Muscle of leg (tissue), 11 donors: ENCODE measurements around the gene PRTN3. TPM values are rescaled to one million over a fixed set of nuclear protein-coding genes. Genes with fewer than 3 reads are reported as not detected.
"Not testable (repeated sequence)": the region's sequence is repeated elsewhere in the genome, so short reads cannot be mapped to it uniquely, and the experiment has no call there.

Experiments used
- DNase-seq: peaks from one replicate; pipeline ENCODE4 v3.0.0; 2013
- H3K27ac ChIP-seq: one replicate; pipeline ENCODE4 v1.5.1; 2013; ENCODE audit warnings: mild to moderate bottlenecking, low read length, control low read depth
- H3K27me3 ChIP-seq: one replicate; pipeline ENCODE4 v1.6.1; 2013; ENCODE audit warnings: low read length; ENCODE audit not compliant: control insufficient read depth, insufficient read depth
- H3K36me3 ChIP-seq: one replicate; pipeline ENCODE4 v1.6.1; 2013; ENCODE audit warnings: low read length; ENCODE audit not compliant: control insufficient read depth, insufficient read depth
- H3K4me1 ChIP-seq: one replicate; pipeline ENCODE4 v1.6.1; 2013; ENCODE audit warnings: low read length; ENCODE audit not compliant: control insufficient read depth, insufficient read depth
- H3K4me3 ChIP-seq: one replicate; pipeline ENCODE4 v1.5.1; 2013; ENCODE audit warnings: low read length, control low read depth
- H3K9me3 ChIP-seq: replicated peaks from 2 replicates; pipeline ENCODE4 v1.6.1; 2013; ENCODE audit warnings: low read depth, low read length; ENCODE audit not compliant: control insufficient read depth
- WGBS: methylation state at CpG from one replicate; pipeline ENCODE4 v1.1.5; 2013; ENCODE audit warnings: missing lambda C conversion rate; ENCODE audit not compliant: insufficient coverage; 5-methylcytosine and 5-hydroxymethylcytosine counted together
- polyA plus RNA-seq, 8 donors: library from polyadenylated mRNA; unstranded; fragments of 120-200 nt; gene quantifications; one replicate each; pipeline versions ENCODE4 v1.2.1 to v1.2.3, GENCODE V29; 2013; ENCODE audit warnings: inconsistent platforms in 1 of 8, low replicate concordance in 1 of 8; ENCODE audit not compliant: insufficient read length in 8 of 8, insufficient read depth in 1 of 8
- total RNA-seq: library from RNA; stranded (reverse); fragments of 120-200 nt; gene quantifications from one replicate; pipeline ENCODE4 v1.2.4, GENCODE V29; 2013

Gene PRTN3
- total and polyA plus RNA-seq, 9 donors: 0.44 to 11.6 (median 3.8) TPM

DNA sequence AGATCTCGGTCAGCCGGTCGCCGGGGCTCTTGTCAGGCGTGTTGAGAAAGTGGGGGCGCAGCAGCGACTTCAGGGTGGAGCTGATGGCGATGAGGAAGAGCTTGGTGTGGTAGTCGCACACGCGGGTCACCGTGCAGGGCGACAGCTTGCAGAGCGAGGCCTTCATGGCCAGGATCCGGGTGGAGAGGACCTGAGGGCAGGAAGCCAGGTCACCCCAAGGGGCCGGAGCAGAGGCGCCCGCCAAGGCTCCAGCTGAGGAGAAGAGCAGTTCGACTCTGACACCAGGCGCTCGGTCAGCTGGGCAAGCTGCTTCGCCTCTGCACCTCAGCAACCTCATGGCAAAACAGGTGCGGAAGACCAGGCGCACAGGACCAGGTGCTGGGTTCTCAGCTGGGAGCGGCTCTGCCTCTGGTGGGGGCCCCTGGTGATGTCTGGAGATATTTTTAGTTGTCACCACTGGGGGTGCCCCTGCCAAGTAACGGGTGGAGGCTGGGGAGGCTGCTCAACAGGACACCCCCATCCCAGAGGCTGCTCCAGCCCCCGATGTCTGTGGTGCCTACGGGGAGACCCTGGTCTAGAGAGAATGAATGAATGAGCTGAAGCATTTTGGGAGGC lies 34.6 kb downstream of the PRTN3 start:
- WGBS: 88% methylated on average over 22 of the region's 28 CpGs
- no peak overlapping the region for H3K4me3 ChIP-seq
- H3K27me3 ChIP-seq: no peaks in the 10 kb centered on the region
- no peaks in the 10 kb centered on the region for H3K9me3 ChIP-seq
- peaks cover 64% of the 10 kb centered on the region for H3K36me3 ChIP-seq
- H3K27ac ChIP-seq: no peak overlapping the region
- no peak for DNase-seq
- H3K4me1 ChIP-seq: peaks cover 14% of the 10 kb centered on the region

DNA sequence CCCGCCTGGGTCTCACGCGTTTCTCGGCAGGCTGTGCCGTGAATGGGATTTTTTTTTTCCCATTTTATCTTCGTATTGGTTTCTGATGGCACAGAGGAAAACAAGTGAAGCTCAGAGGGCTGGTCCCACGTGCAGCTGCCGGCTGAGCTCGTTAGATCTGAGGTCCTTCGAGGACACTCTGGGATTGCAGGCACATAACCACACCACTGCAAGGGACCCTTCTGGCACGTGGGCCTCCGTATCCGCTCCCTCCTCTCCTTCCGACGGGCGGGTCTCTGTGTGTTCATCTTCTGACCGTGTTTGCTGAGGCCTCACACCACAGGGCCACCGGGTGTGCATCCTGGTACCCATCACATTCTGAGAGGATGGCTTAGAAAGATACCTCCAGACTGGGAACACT lies 35.3 kb downstream of the PRTN3 start:
- WGBS: 68% methylated on average over 13 of the region's 18 CpGs
- Histone ChIP-seq H3K27ac (no peak overlapping the region), H3K9me3 (no peaks in the 10 kb centered on the region), H3K36me3 (peaks cover 62% of the 10 kb centered on the region), H3K27me3 (no peaks in the 10 kb centered on the region), H3K4me3 (no peak overlapping the region), H3K4me1 (peaks cover 8% of the 10 kb centered on the region)
- no peak for DNase-seq

DNA sequence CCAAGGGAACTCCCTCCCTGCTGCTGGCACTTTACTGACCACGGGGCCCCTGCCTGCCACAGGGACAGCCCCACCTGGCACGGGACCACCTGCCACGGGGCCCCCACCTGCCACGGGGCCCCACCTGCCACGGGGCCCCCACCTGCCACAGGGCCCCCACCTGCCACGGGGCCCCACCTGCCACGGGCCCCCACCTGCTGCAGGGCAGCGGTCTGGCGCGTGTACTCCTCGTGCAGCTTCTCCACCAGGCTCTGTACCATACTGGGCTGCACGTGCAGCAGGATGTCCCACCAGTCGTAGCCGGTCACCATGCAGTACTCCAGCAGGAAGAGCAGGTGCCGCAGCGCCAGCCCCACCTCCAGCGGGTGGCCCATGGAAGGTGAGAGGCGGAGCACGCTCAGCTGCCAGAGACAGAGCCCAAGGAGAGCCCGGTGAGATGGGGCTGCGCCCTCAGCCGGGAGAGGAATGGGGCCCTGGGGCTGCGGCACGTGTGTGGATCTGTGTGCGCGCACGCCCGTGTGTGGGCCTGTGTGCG lies 36.0 kb downstream of the PRTN3 start:
- H3K4me1 ChIP-seq: peaks cover 4% of the 10 kb centered on the region
- H3K4me3 ChIP-seq: no peak overlapping the region
- H3K27ac ChIP-seq: no peak overlapping the region
- peaks cover 66% of the 10 kb centered on the region for H3K36me3 ChIP-seq
- WGBS: 88% methylated on average over 28 of the region's 29 CpGs
- no peaks in the 10 kb centered on the region for H3K27me3 ChIP-seq
- DNase-seq: no peak
- no peaks in the 10 kb centered on the region for H3K9me3 ChIP-seq

DNA sequence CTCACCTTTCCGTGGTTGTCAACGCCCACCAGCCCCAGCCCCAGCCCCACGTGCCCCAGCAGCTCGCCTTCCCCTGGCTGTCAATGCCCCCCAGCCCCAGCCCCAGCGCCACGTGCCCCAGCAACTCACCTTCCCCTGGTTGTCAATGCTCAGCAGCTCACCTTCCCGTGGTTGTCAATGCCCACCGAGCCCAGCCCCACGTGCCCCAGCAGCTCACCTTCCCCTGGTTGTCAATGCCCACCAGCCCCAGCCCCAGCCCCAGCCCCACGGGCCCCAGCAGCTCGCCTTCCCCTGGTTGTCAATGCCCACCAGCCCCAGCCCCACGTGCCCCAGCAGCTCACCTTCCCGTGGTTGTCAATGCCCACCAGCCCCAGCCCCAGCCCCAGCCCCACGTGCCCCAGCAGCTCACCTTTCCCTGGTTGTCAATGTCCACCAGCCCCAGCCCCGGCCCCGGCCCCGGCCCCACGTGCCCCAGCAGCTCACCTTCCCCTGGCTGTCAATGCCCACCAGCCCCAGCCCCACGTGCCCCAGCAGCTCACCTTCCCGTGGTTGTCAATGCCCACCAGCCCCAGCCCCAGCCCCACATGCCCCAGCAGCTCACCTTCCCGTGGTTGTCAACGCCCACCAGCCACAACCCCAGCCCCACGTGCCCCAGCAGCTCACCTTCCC lies 37.3 kb downstream of the PRTN3 start:
- H3K9me3 ChIP-seq, H3K27me3 ChIP-seq, H3K4me3 ChIP-seq, DNase-seq, H3K27ac ChIP-seq, H3K4me1 ChIP-seq: not testable (repeated sequence)
- 81% methylated on average over 14 of the region's 23 CpGs for WGBS
- peaks cover 73% of the 10 kb centered on the region for H3K36me3 ChIP-seq

DNA sequence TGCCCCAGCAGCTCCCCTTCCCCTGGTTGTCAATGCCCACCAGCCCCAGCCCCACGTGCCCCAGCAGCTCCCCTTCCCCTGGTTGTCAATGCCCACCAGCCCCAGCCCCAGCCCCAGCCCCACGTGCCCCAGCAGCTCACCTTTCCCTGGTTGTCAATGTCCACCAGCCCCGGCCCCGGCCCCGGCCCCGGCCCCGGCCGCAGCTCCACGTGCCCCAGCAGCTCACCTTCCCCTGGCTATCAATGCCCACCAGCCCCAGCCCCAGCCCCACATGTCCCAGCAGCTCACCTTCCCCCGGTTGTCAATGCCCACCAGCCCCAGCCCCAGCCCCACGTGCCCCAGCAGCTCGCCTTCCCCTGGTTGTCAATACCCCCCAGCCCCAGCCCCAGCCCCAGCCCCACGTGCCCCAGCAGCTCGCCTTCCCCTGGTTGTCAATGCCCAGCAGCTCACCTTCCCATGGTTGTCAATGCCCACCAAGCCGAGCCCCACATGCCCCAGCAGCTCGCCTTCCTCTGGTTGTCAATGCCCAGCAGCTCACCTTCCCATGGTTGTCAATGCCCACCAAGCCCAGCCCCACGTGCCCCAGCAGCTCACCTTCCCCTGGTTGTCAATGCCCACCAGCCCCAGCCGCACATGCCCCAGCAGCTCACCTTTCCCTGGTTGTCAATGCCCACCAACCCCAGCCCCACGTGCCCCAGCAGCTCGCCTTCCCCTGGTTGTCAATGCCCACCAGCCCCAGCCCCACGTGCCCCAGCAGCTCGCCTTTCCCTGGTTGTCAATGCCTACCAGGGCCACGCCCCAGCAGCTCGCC lies 38.2 kb downstream of the PRTN3 start:
- H3K4me1 ChIP-seq, H3K27me3 ChIP-seq, H3K27ac ChIP-seq, DNase-seq, H3K4me3 ChIP-seq, H3K9me3 ChIP-seq: not testable (repeated sequence)
- H3K36me3 ChIP-seq: peaks cover 74% of the 10 kb centered on the region
- 90% methylated on average over 17 of the region's 24 CpGs for WGBS

DNA sequence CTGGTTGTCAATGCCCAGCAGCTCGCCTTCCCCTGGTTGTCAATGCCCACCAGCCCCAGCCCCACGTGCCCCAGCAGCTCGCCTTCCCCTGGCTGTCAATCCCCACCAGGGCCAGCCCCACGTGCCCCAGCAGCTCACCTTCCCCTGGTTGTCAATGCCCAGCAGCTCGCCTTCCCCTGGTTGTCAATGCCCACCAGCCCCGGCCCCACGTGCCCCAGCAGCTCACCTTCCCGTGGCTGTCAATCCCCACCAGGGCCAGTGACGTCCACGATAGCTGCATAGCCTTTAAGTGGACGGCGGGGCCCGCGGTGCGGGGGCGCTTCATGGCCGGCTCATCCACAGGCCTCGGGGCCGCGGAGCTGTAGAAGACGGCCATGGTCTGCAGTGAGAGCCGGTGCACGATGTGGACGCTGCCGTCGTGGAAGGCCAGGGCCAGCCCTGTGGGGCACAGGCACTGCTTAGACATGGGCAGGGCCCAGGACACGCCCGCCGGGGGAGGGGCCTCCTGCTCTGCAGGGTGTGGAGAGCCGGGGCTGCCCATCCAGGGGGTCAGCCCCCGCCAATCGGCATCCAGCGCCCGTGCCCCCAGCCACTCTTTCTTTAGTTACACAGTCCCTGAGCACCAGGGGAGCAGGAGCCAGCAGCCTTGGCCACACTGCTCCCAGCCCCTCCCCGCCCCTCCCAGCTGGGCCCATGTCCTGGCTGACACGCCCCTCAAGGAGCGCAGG lies 39.1 kb downstream of the PRTN3 start:
- H3K27me3 ChIP-seq: no peaks in the 10 kb centered on the region
- H3K36me3 ChIP-seq: peaks cover 75% of the 10 kb centered on the region
- H3K4me3 ChIP-seq: no peak overlapping the region
- no peak for DNase-seq
- H3K4me1 ChIP-seq: peaks cover 4% of the 10 kb centered on the region
- H3K9me3 ChIP-seq: no peaks in the 10 kb centered on the region
- H3K27ac ChIP-seq: no peak overlapping the region
- 86% methylated on average over 29 of the region's 37 CpGs for WGBS

DNA sequence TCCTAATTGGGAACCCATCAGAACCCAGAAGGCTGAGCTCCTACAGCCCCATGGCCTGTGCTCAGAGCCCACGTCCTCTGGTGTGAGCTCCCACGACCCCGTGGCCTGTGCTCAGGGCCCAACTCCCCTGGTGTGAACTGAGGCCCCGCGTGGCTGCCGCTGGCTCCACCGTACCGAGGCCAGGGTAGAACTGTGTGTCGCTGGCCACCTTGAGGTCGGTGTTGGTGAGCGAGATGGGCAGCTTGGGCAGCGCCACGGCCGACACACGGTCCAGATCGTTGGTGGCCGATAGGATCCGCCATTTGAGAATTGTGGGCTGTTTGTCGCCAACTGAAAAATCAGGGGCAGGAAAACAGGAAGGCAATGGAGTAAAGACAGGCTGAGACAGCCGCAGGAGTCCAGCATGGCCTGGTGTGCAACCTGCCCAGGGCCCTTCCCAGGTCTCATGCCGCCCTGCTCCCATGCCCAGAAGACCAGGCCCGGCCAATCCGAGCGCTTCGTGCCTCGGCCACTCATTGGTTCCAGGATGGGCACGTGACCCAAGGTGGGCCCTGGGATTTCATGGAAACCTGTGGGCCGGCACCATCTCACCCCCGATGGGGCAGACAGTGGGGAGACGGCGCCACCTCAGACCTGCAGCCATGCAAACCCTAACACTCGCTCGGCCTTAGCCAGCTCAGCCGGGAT lies 40.7 kb downstream of the PRTN3 start:
- H3K4me1 ChIP-seq: no peaks in the 10 kb centered on the region
- DNase-seq: no peak

DNA sequence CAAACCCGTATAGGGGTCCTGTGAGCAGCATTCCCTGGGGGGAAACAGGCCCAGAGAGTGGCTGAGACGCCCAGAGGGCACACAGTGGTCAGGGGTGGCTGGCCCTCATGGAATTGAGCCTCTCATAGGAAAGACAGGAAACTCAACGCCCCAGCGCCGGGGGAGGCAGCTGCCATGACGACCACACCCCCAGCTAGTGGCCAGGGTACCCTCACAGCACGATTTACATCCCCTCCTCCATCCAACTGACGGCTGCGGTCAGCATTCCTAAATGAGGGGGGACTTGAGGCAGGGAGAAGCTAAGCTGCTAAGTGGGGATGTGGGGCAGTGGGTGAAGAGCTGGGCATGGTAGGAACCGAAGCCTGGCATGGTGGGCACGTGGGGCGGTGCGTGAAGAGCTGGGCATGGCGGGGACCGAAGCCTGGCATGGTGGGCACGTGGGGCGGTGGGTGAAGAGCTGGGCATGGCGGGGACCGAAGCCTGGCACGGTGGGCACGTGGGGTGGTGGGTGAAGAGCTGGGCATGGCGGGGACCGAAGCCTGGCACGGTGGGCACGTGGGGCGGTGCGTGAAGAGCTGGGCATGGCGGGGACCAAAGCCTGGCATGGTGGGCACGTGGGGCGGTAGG lies 42.2 kb downstream of the PRTN3 start:
- Histone ChIP-seq H3K27ac (no peak overlapping the region), H3K27me3 (no peaks in the 10 kb centered on the region), H3K4me1 (no peaks in the 10 kb centered on the region), H3K36me3 (peaks cover 79% of the 10 kb centered on the region), H3K9me3 (no peaks in the 10 kb centered on the region), H3K4me3 (no peak overlapping the region)
- no peak for DNase-seq
- 92% methylated on average over 7 of the region's 30 CpGs for WGBS

More for the DNA sequence above, 40.7 kb downstream of the PRTN3 start:
- WGBS: 96% methylated on average over 32 of the region's 34 CpGs
- Histone ChIP-seq H3K27ac (no peak overlapping the region), H3K9me3 (no peaks in the 10 kb centered on the region), H3K4me3 (no peak overlapping the region), H3K27me3 (no peaks in the 10 kb centered on the region), H3K36me3 (peaks cover 73% of the 10 kb centered on the region)

DNA sequence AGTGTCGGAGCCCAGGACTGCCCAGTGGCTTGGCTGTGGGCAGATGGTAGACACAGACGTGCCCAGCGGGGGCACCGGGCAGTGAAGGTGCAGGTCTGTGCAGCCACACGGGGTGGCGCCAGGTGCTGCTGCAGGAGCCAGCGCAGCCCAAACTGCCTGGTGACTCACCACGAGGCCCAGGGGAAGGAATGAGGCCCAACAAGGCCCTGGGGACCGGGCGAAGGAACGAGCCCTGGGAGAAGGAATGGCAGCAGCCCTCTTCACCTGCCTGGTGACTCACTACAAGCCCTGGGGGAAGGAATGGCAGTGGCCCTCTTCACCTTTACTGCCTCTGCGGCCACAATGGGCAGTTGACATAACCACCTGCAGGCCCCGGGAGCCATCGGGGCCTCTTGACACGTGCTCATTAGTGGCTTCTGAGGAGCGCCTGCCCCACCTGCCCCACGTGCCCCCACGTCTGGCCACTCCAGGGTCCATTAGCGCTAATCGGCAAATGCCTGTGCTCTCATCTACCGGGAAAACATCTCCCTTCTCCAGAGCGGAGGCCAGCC lies 42.9 kb downstream of the PRTN3 start:
- Histone ChIP-seq H3K36me3 (peaks cover 84% of the 10 kb centered on the region), H3K27me3 (no peaks in the 10 kb centered on the region), H3K27ac (no peak overlapping the region), H3K4me1 (no peaks in the 10 kb centered on the region), H3K9me3 (no peaks in the 10 kb centered on the region), H3K4me3 (no peak overlapping the region)
- no peak for DNase-seq
- 90% methylated on average over 21 of the region's 22 CpGs for WGBS
